ENCODE data around the gene ITGB2. TPM values are rescaled to one million over a fixed set of nuclear protein-coding genes. Genes with fewer than 3 reads are reported as not detected.

The ITGB2 gene
- total and polyA plus RNA-seq, 3 experiments from 2014 or later: 159 to 847 (median 165) TPM

DNA sequence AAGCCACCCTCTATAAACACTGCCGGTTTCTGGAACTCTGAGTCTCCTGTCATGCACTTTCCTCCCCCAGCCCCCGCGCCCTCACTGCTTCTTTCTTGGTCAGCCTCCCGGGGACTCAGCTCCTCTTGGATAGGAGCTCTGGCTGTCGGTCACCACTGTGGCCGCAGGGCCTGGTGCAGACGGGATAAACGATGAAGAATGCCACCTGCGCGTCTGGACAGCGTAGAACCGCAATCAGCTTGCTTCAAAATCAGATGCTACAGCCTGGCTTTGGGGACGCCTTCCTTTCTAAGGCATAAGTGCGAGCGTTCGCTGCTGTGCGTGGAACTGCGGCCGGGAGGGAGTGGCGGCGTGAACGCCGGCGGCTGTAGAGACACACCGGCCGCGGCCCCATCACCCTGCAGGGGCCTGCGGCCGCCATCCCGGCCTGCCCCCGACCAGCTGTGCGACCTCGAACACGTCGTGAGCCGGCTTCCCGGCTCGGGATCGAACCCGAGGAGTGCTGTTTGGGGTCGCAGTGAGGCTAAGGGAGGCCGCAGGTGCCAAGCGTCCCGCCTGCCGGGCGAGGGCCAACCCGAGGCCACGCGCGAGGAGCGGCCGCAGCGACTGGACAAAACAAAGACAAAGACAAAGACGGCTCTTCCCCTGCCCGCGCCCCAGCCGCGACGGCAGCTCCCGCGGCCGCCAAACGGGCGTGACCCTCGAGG, 47.9 kb downstream of the ITGB2 start:
- Mint-ChIP-seq H3K9me3 (no peaks in the 10 kb centered on the region), H3K4me1 (peaks cover 61 to 73% (median 70%) of the 10 kb centered on the region in 3 donors), H3K36me3 (peaks cover 0 to 22% (median 0%) of the 10 kb centered on the region in 3 donors), H3K4me3 (peak overlapping the region; percentile 86 to 97 (median 94)), H3K27me3 (no peaks in the 10 kb centered on the region), H3K27ac (peak overlapping the region; percentile 78 to 98 (median 89))
- H3K27me3 ChIP-seq (ENCODE audit: insufficient read depth, low read length, poor library complexity, severe bottlenecking): no peaks in the 10 kb centered on the region
- ChIA-PET POLR2A (interaction anchor here (1.0 to 3.8 kb wide), 12 partner anchors 10 to 206 kb away, joined by 3 to 25 read pairs (median 7); partner anchors contain the start of genes SLX9, SUMO3 and UBE2G2), CTCF (interaction anchor here (1.0 to 3.7 kb wide), 12 partner anchors 20 to 362 kb away, joined by 3 to 19 read pairs (median 5); partner anchors contain the start of gene UBE2G2)
- H3K27ac ChIP-seq (ENCODE audit: low read depth, low read length): peak overlapping the region; percentile 69
- peak in 2 of 5 donors; percentile 30 to 37 for DNase-seq
- peak overlapping the region; percentile 67 for H3K4me3 ChIP-seq (ENCODE audit: low read length)
- peaks cover 56% of the 10 kb centered on the region for H3K4me1 ChIP-seq (ENCODE audit: insufficient read depth, low read length)
- no peaks in the 10 kb centered on the region for H3K9me3 ChIP-seq (ENCODE audit: low read length)
- no peaks in the 10 kb centered on the region for H3K36me3 ChIP-seq (ENCODE audit: insufficient read depth, low read length)

DNA sequence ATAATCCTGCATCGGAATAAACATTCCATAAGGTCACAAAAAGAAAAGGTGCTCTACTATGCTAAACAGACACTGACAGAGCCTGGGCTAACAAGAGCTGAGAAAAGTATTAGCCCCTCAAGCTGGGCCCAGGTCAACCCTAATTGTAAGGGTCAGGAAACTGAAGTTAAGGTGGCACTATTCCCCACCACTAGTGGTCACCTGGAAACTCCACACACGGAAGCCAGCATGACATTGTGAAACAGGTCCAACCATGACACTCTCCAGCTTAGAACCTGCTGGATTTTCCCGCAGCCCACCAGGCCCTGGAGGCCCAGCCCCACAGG, 48.4 kb downstream of the ITGB2 start:
- ChIA-PET CTCF (interaction anchor here (1.0 to 3.7 kb wide), 5 partner anchors 55 to 362 kb away, joined by 3 to 19 read pairs (median 8); partner anchors contain the start of gene UBE2G2), POLR2A (interaction anchor here (1.3 to 3.8 kb wide), 4 partner anchors 54 to 204 kb away, joined by 3 to 25 read pairs (median 22); partner anchors contain the start of gene SUMO3)
- Histone ChIP-seq H3K27ac (ENCODE audit: low read depth, low read length) (peak overlapping the region; percentile 69), H3K36me3 (ENCODE audit: insufficient read depth, low read length) (no peaks in the 10 kb centered on the region), H3K9me3 (ENCODE audit: low read length) (no peaks in the 10 kb centered on the region), H3K4me3 (ENCODE audit: low read length) (peak overlapping the region; percentile 67), H3K27me3 (ENCODE audit: insufficient read depth, low read length, poor library complexity, severe bottlenecking) (no peaks in the 10 kb centered on the region), H3K4me1 (ENCODE audit: insufficient read depth, low read length) (peaks cover 61% of the 10 kb centered on the region)
- no peaks in the 10 kb centered on the region for H3K9me3 Mint-ChIP-seq
- H3K27ac Mint-ChIP-seq: peak overlapping the region; percentile 78 to 98 (median 89)
- no peak for DNase-seq
- peaks cover 0 to 27% (median 1%) of the 10 kb centered on the region in 3 donors for H3K36me3 Mint-ChIP-seq
- H3K4me1 Mint-ChIP-seq: peaks cover 67 to 78% (median 75%) of the 10 kb centered on the region in 3 donors
- H3K27me3 Mint-ChIP-seq: no peaks in the 10 kb centered on the region
- H3K4me3 Mint-ChIP-seq: peak overlapping the region; percentile 86 to 97 (median 94)

DNA sequence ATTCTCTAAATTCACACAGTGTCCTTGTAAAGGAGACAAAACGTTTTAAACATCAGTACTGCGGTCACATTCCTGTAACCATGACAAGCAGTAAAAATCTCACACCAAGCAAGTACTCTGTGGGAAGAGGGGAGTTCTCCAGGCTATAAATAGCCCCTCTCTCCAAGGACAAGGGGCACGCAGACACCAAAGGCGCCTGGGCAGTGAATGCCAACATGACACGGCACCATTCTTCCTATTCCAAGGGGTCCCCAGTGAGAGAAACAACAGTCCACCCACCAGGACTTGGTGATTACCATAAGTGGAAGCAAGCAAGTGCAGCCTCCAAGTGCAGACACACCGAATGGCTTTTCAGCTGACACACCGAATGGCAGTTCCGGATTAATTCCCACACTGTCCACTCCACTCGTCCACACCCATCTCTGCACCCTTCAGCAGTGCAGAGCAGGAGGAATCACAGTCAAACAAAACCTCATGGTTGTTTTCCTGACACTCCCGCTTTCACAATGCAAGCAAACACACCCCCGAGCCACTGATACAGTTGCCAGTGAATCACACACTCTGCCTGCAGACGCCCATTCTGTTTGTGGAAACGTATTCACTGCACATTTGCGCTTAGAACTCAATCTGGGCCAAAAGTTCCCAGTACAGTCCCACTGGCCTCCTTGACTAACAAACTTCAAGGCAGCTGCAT, 49.0 kb downstream of the ITGB2 start:
- no peaks in the 10 kb centered on the region for H3K9me3 ChIP-seq (ENCODE audit: low read length)
- H3K27me3 Mint-ChIP-seq: no peaks in the 10 kb centered on the region
- CTCF ChIA-PET: interaction anchor here (1.0 to 3.7 kb wide), 4 partner anchors 61 to 361 kb away, joined by 3 to 19 read pairs (median 11); partner anchors contain the start of gene UBE2G2
- peak overlapping the region; percentile 78 to 98 (median 87) for H3K27ac Mint-ChIP-seq
- no peaks in the 10 kb centered on the region for H3K9me3 Mint-ChIP-seq
- H3K4me1 Mint-ChIP-seq: peaks cover 72 to 84% (median 81%) of the 10 kb centered on the region in 3 donors
- H3K27ac ChIP-seq (ENCODE audit: low read depth, low read length): peak overlapping the region; percentile 69
- no peaks in the 10 kb centered on the region for H3K36me3 ChIP-seq (ENCODE audit: insufficient read depth, low read length)
- H3K4me3 Mint-ChIP-seq: peak overlapping the region; percentile 86 to 97 (median 94)
- H3K36me3 Mint-ChIP-seq: peaks cover 0 to 33% (median 2%) of the 10 kb centered on the region in 3 donors
- POLR2A ChIA-PET: interaction anchor here (3.6 to 3.8 kb wide), 2 partner anchors 54 to 60 kb away, joined by 21 to 25 read pairs; partner anchors contain the start of gene SUMO3
- H3K27me3 ChIP-seq (ENCODE audit: insufficient read depth, low read length, poor library complexity, severe bottlenecking): no peaks in the 10 kb centered on the region
- DNase-seq: no peak
- H3K4me1 ChIP-seq (ENCODE audit: insufficient read depth, low read length): peaks cover 66% of the 10 kb centered on the region
- H3K4me3 ChIP-seq (ENCODE audit: low read length): peak overlapping the region; percentile 67

DNA sequence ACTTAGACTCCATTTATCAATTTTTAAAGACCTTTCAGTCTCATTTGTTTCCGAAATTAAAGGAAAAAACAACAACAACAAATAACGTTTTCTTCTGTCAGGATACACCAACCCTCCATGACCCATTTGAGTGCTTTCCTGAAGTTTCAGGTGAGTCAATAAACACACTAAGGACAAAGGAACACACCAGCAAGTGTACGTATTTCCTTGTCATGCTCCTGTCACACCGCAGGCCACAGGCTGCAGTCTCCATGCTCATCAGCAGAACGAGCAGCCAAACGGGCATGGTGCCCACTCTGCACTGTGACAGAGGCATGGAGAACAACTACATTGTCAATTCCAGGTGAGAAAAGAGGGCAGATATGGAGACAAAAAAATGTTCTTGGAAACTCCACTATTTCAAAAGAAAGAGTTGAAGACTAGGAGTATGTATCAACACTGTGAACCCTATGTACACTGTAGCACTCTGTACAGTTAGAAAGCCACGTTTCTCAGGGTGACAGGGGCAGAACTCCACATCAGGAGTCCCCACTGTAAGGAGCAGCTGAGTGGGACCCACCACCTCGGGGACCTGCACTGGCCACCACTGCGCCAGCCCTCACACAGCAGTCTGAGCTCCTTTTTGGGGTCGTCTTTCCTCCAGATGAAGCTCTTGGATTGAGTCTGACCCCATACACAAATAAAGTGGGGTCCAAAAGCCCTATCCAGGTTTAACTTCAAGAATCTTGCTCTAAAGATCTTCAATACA, 49.8 kb downstream of the ITGB2 start:
- Mint-ChIP-seq H3K4me3 (peak overlapping the region; percentile 86 to 97 (median 93)), H3K36me3 (peaks cover 0 to 35% (median 2%) of the 10 kb centered on the region in 3 donors), H3K27ac (peak overlapping the region; percentile 47 to 97 (median 87)), H3K27me3 (no peaks in the 10 kb centered on the region), H3K4me1 (peaks cover 76 to 87% (median 83%) of the 10 kb centered on the region in 3 donors), H3K9me3 (no peaks in the 10 kb centered on the region)
- Histone ChIP-seq H3K4me1 (ENCODE audit: insufficient read depth, low read length) (peaks cover 74% of the 10 kb centered on the region), H3K9me3 (ENCODE audit: low read length) (no peaks in the 10 kb centered on the region), H3K4me3 (ENCODE audit: low read length) (peak overlapping the region; percentile 0), H3K27ac (ENCODE audit: low read depth, low read length) (peak overlapping the region; percentile 69), H3K27me3 (ENCODE audit: insufficient read depth, low read length, poor library complexity, severe bottlenecking) (no peaks in the 10 kb centered on the region), H3K36me3 (ENCODE audit: insufficient read depth, low read length) (no peaks in the 10 kb centered on the region)
- ChIA-PET POLR2A (no interaction called here), CTCF (interaction anchor here (3.7 kb wide), 1 partner anchor 62 kb away, joined by 19 read pairs; no protein-coding TSS in a partner anchor)
- DNase-seq: peak in 3 of 5 donors; percentile 32 to 38 (median 32)

DNA sequence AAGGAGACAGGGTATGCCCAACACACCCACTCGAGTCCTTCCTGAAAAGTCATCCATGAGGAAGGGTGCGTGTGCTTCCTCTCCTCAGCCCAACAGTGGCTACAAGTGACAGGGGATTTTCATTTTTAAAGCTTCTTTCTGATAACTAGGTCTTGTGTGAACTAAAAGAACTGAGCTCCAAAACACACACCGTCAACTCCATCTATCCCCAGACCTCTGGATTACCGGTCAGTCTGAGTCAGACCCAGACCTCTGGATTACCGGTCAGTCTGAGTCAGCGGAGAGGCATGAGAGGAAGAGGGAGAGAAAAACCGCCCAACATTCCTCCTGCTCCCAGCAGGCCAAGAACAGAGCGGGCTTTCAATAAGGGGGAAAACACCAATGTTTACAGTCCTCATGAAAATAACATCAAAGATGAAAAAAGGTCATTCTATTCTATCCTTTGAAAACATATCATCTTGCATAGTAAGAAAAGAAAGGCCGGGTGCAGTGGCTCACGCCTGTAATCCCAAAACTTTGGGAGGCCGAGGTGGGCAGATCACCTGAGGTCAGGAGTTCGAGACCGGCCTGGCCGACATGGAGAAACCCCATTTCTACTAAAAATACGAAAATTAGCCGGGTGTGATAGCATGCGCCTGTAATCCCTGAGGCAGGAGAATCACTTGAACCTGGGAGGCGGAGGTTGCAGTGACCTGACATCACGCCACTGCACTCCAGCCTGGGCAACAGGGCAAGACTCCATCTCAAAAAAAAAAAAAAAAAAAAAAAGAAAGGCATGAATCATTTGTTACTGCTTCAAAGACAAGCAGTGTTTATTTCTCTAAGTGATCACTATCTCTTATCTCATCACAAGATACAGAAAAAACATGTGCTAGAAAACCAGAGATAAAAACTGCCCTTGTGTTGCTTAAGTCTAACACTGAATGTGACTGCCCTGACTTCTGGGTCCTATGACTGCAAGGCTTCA, 50.6 kb downstream of the ITGB2 start:
- Mint-ChIP-seq H3K4me3 (peak overlapping the region; percentile 72 to 97 (median 86)), H3K9me3 (no peaks in the 10 kb centered on the region), H3K27ac (peak overlapping the region; percentile 63 to 97 (median 87)), H3K4me1 (peaks cover 77 to 87% (median 83%) of the 10 kb centered on the region in 3 donors), H3K36me3 (peaks cover 0 to 43% (median 4%) of the 10 kb centered on the region in 3 donors), H3K27me3 (no peaks in the 10 kb centered on the region)
- POLR2A ChIA-PET: no interaction called here
- H3K4me3 ChIP-seq (ENCODE audit: low read length): peak overlapping the region; percentile 0
- CTCF ChIA-PET: no interaction called here
- DNase-seq: no peak
- H3K27me3 ChIP-seq (ENCODE audit: insufficient read depth, low read length, poor library complexity, severe bottlenecking): no peaks in the 10 kb centered on the region
- peaks cover 4% of the 10 kb centered on the region for H3K36me3 ChIP-seq (ENCODE audit: insufficient read depth, low read length)
- no peaks in the 10 kb centered on the region for H3K9me3 ChIP-seq (ENCODE audit: low read length)
- H3K4me1 ChIP-seq (ENCODE audit: insufficient read depth, low read length): peaks cover 76% of the 10 kb centered on the region
- peak overlapping the region; percentile 14 for H3K27ac ChIP-seq (ENCODE audit: low read depth, low read length)

DNA sequence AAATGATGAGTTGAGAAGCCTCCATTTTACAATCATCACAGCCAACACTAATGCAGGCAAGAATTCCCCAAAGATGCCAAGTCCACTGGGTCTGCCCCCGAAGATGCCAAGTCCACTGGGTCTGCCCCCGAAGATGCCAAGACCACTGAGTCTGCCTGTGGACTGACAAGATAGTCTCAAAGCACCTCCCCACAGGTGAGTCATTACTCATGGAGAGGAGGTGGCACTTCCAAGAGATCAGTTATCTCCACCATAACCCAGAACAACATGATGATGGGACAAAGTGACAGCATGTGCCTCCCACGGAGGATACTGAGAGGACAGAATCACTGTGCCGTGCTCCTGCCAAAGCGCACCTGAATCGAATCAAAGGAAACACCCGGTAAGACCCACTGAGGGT, 52.0 kb downstream of the ITGB2 start:
- no peak for DNase-seq
- no peak overlapping the region for H3K27ac ChIP-seq (ENCODE audit: low read depth, low read length)

More for the DNA sequence above, 52.0 kb downstream of the ITGB2 start:
- peaks cover 77 to 89% (median 81%) of the 10 kb centered on the region in 3 donors for H3K4me1 Mint-ChIP-seq
- Histone ChIP-seq H3K4me3 (ENCODE audit: low read length) (peak overlapping the region; percentile 2), H3K9me3 (ENCODE audit: low read length) (no peaks in the 10 kb centered on the region), H3K4me1 (ENCODE audit: insufficient read depth, low read length) (peaks cover 78% of the 10 kb centered on the region), H3K27me3 (ENCODE audit: insufficient read depth, low read length, poor library complexity, severe bottlenecking) (no peaks in the 10 kb centered on the region), H3K36me3 (ENCODE audit: insufficient read depth, low read length) (peaks cover 12% of the 10 kb centered on the region)
- POLR2A ChIA-PET: no interaction called here
- H3K9me3 Mint-ChIP-seq: no peaks in the 10 kb centered on the region
- peak overlapping the region; percentile 55 to 90 (median 73) for H3K4me3 Mint-ChIP-seq
- H3K27me3 Mint-ChIP-seq: no peaks in the 10 kb centered on the region
- H3K27ac Mint-ChIP-seq: peak overlapping the region; percentile 80 to 98 (median 97)
- H3K36me3 Mint-ChIP-seq: peaks cover 0 to 53% (median 6%) of the 10 kb centered on the region in 3 donors
- CTCF ChIA-PET: no interaction called here
